Measurements from ENCODE around the gene NFKB2.

The NFKB2 gene

DNA sequence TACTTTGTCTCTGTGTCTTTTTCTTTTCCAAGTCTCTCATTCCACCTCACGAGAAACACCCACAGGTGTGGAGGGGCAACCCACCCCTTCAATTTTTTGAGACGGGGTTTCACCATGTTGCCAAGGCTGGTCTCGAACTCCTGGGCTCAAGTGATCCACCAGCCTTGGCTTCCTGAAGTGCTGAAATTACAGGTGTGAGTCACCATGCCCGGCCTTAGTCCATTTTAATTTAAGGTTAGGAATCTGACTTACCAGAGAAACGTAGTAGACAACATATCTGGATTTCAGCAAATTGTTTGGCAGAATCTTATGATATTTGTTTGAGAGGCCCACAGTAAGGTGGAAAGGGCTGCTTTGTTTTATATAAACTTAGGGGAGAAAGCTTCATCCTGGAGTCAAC is 3.2 kb upstream of the NFKB2 start:
- no peak overlapping the region for H3K27ac ChIP-seq (ENCODE audit: extremely low read depth, low read depth, low read length)

DNA sequence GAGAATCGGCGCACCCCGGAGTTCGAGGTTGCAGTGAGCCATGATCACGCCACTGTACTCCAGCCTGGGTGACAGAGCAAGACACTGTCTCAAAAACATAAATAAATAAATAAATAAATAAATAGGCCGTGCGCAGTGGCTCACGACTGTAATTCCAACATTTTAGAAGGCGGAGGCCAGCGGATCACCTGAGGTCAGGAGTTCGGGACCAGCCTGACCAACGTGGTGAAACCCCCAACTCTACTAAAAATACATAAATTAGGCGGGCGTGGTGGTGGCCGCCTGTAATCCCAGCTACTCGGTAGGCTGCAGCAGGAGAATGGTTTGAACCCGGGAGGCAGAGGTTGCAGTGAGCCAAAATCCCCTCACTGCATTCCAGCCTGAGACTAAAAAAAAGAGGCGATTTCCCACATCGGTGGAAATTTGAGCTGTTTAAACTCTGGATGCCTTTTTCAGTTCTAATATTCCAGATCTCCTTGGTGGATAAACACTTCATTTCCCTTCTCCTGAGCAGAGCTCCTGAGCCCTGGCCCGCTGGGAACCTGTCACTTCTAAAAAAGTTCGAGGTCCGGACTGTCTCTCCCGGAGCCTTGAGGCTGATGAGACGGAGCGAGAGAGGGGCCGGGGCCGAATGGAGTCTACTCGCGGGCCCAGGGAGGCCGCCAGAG is 2.0 kb upstream of the NFKB2 start:
- CTCF ChIA-PET = interaction anchor here (0.6 to 4.5 kb wide), 33 partner anchors 10 to 1072 kb away, joined by 3 to 57 read pairs (median 4); partner anchors contain the start of genes CUEDC2 and FBXL15
- H3K27ac ChIP-seq (ENCODE audit: extremely low read depth, low read depth, low read length) = no peak overlapping the region; the same call in 1 of the 2 replicates
- POLR2A ChIA-PET = interaction anchor here (1.1 to 2.4 kb wide), 3 partner anchors 27 to 85 kb away, joined by 3 to 8 read pairs (median 5); partner anchors contain the start of genes CUEDC2 and FBXL15

More for the DNA sequence above, 3.2 kb upstream of the NFKB2 start:
- no peaks in the 10 kb centered on the region for H3K9me3 ChIP-seq (ENCODE audit: control insufficient read depth, insufficient read depth, low read depth, low read length)
- peaks cover 0 to 4% of the 10 kb centered on the region in 2 experiments; a peak in 1 of 3 replicates for H3K36me3 ChIP-seq (ENCODE audit: control insufficient read depth in 2 of 2, insufficient read depth in 1 of 2, low read length in 2 of 2)
- TF ChIP-seq, protein P1, sequence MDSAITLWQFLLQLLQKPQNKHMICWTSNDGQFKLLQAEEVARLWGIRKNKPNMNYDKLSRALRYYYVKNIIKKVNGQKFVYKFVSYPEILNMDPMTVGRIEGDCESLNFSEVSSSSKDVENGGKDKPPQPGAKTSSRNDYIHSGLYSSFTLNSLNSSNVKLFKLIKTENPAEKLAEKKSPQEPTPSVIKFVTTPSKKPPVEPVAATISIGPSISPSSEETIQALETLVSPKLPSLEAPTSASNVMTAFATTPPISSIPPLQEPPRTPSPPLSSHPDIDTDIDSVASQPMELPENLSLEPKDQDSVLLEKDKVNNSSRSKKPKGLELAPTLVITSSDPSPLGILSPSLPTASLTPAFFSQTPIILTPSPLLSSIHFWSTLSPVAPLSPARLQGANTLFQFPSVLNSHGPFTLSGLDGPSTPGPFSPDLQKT (IDR thresholded peaks at IDR 0.05; ENCODE audit: borderline replicate concordance, low read depth, low read length) = no peak
- TF ChIP-seq PRDM1 (tag by site-specific recombination; IDR thresholded peaks at IDR 0.05) (no peak), ZNF394 (tag by site-specific recombination; IDR thresholded peaks at IDR 0.05; ENCODE audit: borderline replicate concordance) (no peak), ZNF473 (tag by site-specific recombination; IDR thresholded peaks at IDR 0.05) (no peak), ZNF510 (tag by site-specific recombination; IDR thresholded peaks at IDR 0.05; ENCODE audit: insufficient replicate concordance) (no peak), ZNF785 (tag by site-specific recombination; IDR thresholded peaks at IDR 0.05) (no peak), REPIN1 (tag by site-specific recombination; IDR thresholded peaks at IDR 0.05; ENCODE audit: low read depth) (no peak), ZNF140 (tag by site-specific recombination; IDR thresholded peaks at IDR 0.05) (no peak), ZNF707 (tag by site-specific recombination; IDR thresholded peaks at IDR 0.05) (no peak)
- TF ChIP-seq, protein P2, sequence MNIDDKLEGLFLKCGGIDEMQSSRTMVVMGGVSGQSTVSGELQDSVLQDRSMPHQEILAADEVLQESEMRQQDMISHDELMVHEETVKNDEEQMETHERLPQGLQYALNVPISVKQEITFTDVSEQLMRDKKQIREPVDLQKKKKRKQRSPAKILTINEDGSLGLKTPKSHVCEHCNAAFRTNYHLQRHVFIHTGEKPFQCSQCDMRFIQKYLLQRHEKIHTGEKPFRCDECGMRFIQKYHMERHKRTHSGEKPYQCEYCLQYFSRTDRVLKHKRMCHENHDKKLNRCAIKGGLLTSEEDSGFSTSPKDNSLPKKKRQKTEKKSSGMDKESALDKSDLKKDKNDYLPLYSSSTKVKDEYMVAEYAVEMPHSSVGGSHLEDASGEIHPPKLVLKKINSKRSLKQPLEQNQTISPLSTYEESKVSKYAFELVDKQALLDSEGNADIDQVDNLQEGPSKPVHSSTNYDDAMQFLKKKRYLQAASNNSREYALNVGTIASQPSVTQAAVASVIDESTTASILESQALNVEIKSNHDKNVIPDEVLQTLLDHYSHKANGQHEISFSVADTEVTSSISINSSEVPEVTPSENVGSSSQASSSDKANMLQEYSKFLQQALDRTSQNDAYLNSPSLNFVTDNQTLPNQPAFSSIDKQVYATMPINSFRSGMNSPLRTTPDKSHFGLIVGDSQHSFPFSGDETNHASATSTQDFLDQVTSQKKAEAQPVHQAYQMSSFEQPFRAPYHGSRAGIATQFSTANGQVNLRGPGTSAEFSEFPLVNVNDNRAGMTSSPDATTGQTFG (tag by site-specific recombination; IDR thresholded peaks at IDR 0.05; ENCODE audit: borderline replicate concordance) = no peak
- TF ChIP-seq, protein P3, sequence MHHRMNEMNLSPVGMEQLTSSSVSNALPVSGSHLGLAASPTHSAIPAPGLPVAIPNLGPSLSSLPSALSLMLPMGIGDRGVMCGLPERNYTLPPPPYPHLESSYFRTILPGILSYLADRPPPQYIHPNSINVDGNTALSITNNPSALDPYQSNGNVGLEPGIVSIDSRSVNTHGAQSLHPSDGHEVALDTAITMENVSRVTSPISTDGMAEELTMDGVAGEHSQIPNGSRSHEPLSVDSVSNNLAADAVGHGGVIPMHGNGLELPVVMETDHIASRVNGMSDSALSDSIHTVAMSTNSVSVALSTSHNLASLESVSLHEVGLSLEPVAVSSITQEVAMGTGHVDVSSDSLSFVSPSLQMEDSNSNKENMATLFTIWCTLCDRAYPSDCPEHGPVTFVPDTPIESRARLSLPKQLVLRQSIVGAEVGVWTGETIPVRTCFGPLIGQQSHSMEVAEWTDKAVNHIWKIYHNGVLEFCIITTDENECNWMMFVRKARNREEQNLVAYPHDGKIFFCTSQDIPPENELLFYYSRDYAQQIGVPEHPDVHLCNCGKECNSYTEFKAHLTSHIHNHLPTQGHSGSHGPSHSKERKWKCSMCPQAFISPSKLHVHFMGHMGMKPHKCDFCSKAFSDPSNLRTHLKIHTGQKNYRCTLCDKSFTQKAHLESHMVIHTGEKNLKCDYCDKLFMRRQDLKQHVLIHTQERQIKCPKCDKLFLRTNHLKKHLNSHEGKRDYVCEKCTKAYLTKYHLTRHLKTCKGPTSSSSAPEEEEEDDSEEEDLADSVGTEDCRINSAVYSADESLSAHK (tag by site-specific recombination; IDR thresholded peaks at IDR 0.05) = no peak
- no peak overlapping the region for H3K4me3 ChIP-seq (ENCODE audit: low read depth, low read length)
- ChIA-PET CTCF (interaction anchor here (0.7 to 3.4 kb wide), 7 partner anchors 9 to 191 kb away, joined by 3 to 41 read pairs (median 18); no protein-coding TSS in a partner anchor), POLR2A (interaction anchor here (0.5 kb wide), 1 partner anchor 26 kb away, joined by 5 read pairs; no protein-coding TSS in a partner anchor)
- peaks cover 5% of the 10 kb centered on the region; the same call in 1 of the 2 replicates for H3K4me1 ChIP-seq (ENCODE audit: control insufficient read depth, insufficient read depth, low read length)

More for the DNA sequence above, 2.0 kb upstream of the NFKB2 start:
- Histone ChIP-seq H3K4me1 (ENCODE audit: control insufficient read depth, insufficient read depth, low read length) (peaks cover 5% of the 10 kb centered on the region; the same call in 1 of the 2 replicates), H3K36me3 (ENCODE audit: control insufficient read depth in 2 of 2, insufficient read depth in 1 of 2, low read length in 2 of 2) (peaks cover 0 to 11% of the 10 kb centered on the region in 2 experiments; a peak in 1 of 3 replicates), H3K9me3 (ENCODE audit: control insufficient read depth, insufficient read depth, low read depth, low read length) (no peaks in the 10 kb centered on the region), H3K4me3 (ENCODE audit: low read depth, low read length) (peak overlapping the region; percentile 58)
- TF ChIP-seq ZNF677 (tag by site-specific recombination; IDR thresholded peaks at IDR 0.05) = no peak
- TF ChIP-seq ZNF623 (tag by site-specific recombination; IDR thresholded peaks at IDR 0.05) = 0 out of 2 replicates have a peak, but pooled peaks have one; percentile 6
